Measurements from ENCODE around the gene TUBA1C. TPM values are rescaled to one million over a fixed set of nuclear protein-coding genes. Genes with fewer than 3 reads are reported as not detected.
A peak's percentile ranks its signal among the peaks of the same experiment; 100 is the strongest.

Gene TUBA1C
- total and polyA plus RNA-seq, 9 of the 15 experiments (the other 6 are each of a cell fraction or from before 2014, with no cell fraction given), result 755 to 3,012 (median 914) TPM

DNA sequence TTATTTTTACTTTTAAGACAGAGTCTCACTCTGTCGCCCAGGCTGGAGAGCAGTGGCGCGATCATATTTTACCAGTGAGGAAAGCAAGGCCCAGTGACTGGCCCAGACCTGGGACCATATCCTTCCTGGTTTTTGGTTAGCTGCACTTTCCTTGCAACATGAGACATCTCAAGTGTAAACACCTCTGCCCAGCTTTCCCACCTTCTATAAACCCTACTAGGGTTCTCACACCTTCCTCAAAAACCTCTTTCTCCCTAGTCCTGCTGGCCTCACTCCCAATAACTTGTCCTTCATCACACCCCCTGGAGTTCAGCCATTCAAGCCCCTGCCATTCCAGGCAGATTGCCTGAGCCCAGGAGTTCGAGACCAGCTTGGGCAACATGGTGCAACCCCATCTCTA lies 19.8 kb downstream of the TUBA1C start:
- H4K20me1 ChIP-seq (replicated peaks; ENCODE audit: control insufficient read depth, insufficient read depth, low read length), result peaks cover 3% of the 10 kb centered on the region; the same call in 1 of the 2 replicates
- in situ Hi-C loops (cut with MboI) (loop anchor here (5.0 kb wide), 2 partner anchors 53 to 238 kb away; partner anchors contain the start of gene C1QL4), intact Hi-C loops (cut with micrococcal nuclease) (no loop called here)
- H3K9me1 ChIP-seq (ENCODE audit: control insufficient read depth, insufficient read depth, low read length), result no peaks in the 10 kb centered on the region
- ChIA-PET POLR2A (interaction anchor here (0.7 to 4.7 kb wide), 6 partner anchors 10 to 155 kb away, joined by 3 to 34 read pairs (median 4); partner anchors contain the start of genes PRPH and TUBA1C), CTCF (ENCODE audit: low intra/inter-chr PET ratio) (no interaction called here)
- ATAC-seq, result no peak
- H3K4me3 ChIP-seq, result no peak overlapping the region
- no peak for TF ChIP-seq L3MBTL2 (IDR thresholded peaks at IDR 0.05)
- no peak for TF ChIP-seq ZFP36 (IDR thresholded peaks at IDR 0.05; ENCODE audit: low read depth, low read length, partially characterized antibody)
- no peak for TF ChIP-seq RHOXF2B (CRISPR knock-in tag; conservative IDR thresholded peaks at IDR 0.05)
- no peak for TF ChIP-seq TBL1XR1 (IDR thresholded peaks at IDR 0.05; ENCODE audit: low read length in 2 of 2)
- no peak for TF ChIP-seq ZNF239 (CRISPR knock-in tag; IDR thresholded peaks at IDR 0.05)
- TF ChIP-seq SETDB1 (IDR thresholded peaks at IDR 0.05; ENCODE audit: low read length), result no peak
- TF ChIP-seq, protein P1, sequence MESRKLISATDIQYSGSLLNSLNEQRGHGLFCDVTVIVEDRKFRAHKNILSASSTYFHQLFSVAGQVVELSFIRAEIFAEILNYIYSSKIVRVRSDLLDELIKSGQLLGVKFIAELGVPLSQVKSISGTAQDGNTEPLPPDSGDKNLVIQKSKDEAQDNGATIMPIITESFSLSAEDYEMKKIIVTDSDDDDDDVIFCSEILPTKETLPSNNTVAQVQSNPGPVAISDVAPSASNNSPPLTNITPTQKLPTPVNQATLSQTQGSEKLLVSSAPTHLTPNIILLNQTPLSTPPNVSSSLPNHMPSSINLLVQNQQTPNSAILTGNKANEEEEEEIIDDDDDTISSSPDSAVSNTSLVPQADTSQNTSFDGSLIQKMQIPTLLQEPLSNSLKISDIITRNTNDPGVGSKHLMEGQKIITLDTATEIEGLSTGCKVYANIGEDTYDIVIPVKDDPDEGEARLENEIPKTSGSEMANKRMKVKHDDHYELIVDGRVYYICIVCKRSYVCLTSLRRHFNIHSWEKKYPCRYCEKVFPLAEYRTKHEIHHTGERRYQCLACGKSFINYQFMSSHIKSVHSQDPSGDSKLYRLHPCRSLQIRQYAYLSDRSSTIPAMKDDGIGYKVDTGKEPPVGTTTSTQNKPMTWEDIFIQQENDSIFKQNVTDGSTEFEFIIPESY (CRISPR knock-in tag; IDR thresholded peaks at IDR 0.05), result no peak
- TF ChIP-seq ELF1 (tag; IDR thresholded peaks at IDR 0.05), result no peak
- no peak for TF ChIP-seq DMBX1 (CRISPR knock-in tag; IDR thresholded peaks at IDR 0.05; ENCODE audit: borderline replicate concordance)
- TF ChIP-seq HDAC8 (tag; IDR thresholded peaks at IDR 0.05), result no peak
- TF ChIP-seq ARNT (IDR thresholded peaks at IDR 0.05), result no peak
- TF ChIP-seq ZKSCAN8 (CRISPR knock-in tag; IDR thresholded peaks at IDR 0.05), result no peak
- TF ChIP-seq KDM5B (IDR thresholded peaks at IDR 0.05; ENCODE audit: insufficient replicate concordance, low read depth, low read length), result no peak
- TF ChIP-seq POLR2AphosphoS2 (IDR thresholded peaks at IDR 0.05; ENCODE audit: low read length), result no peak
- TF ChIP-seq TGIF2 (CRISPR knock-in tag; IDR thresholded peaks at IDR 0.05), result no peak
- TF ChIP-seq, protein P2, sequence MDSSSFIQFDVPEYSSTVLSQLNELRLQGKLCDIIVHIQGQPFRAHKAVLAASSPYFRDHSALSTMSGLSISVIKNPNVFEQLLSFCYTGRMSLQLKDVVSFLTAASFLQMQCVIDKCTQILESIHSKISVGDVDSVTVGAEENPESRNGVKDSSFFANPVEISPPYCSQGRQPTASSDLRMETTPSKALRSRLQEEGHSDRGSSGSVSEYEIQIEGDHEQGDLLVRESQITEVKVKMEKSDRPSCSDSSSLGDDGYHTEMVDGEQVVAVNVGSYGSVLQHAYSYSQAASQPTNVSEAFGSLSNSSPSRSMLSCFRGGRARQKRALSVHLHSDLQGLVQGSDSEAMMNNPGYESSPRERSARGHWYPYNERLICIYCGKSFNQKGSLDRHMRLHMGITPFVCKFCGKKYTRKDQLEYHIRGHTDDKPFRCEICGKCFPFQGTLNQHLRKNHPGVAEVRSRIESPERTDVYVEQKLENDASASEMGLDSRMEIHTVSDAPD (CRISPR knock-in tag; IDR thresholded peaks at IDR 0.05), result no peak
- no peak for TF ChIP-seq SRSF1 (IDR thresholded peaks at IDR 0.05; ENCODE audit: low read depth, low read length)
- TF ChIP-seq TAF7 (tag; IDR thresholded peaks at IDR 0.05), result no peak
- no peak for TF ChIP-seq FOXP1 (CRISPR knock-in tag; IDR thresholded peaks at IDR 0.05)
- no peak overlapping the region for H3K27ac ChIP-seq (ENCODE audit: extremely low read depth, low read depth, low read length)
- no peaks in the 10 kb centered on the region for H3K9me3 ChIP-seq (replicated peaks; ENCODE audit: control insufficient read depth, insufficient read depth, low read depth, low read length)
- no peaks in the 10 kb centered on the region for H3K36me3 ChIP-seq (ENCODE audit: control insufficient read depth, insufficient read depth, low read length)
- no peak overlapping the region for H3K9ac ChIP-seq (ENCODE audit: insufficient read depth in 1 of 2, low read depth in 2 of 2, low read length in 2 of 2)
- no peak for DNase-seq (ENCODE audit: extremely low read depth in 1 of 4, low spot score in 3 of 4)
- no TSS peak for BruUV-seq (replicated peaks)
- peak; percentile 29 for FAIRE-seq
- WGBS (ENCODE audit: insufficient coverage, low coverage, missing lambda C conversion rate), result 75% methylated on average over 4 of the region's 4 CpGs
- peaks cover 7 to 10% of the 10 kb centered on the region in 2 experiments for H3K4me1 ChIP-seq (replicated peaks in 1 of 2; ENCODE audit: control insufficient read depth in 2 of 2, insufficient read depth in 2 of 2, low read length in 2 of 2)
- no peaks in the 10 kb centered on the region; the same call in 2 of the 3 replicates for H3K79me2 ChIP-seq (ENCODE audit: control insufficient read depth, insufficient read depth, low read length)
- H3K4me2 ChIP-seq (ENCODE audit: insufficient read depth, low read length), result no peak overlapping the region
- no peak overlapping the region for H2AFZ ChIP-seq (ENCODE audit: low read depth, low read length)
- H3K27me3 ChIP-seq (ENCODE audit: control insufficient read depth in 2 of 2, insufficient read depth in 2 of 2, low read length in 2 of 2), result no peaks in the 10 kb centered on the region

Data from K562 (cell line).